VCaP (cell line): ENCODE results near the gene ARID3C.

ENCODE experiments used
- H3K27ac ChIP-seq: fragments of 450-650 bp; 2 replicates; pipeline ENCODE4 v1.5.1; 2017
- CTCF ChIP-seq: fragments of 450-650 bp; conservative IDR thresholded peaks from 2 replicates; pipeline ENCODE4 v1.5.1; 2017; ENCODE audit warnings: mild to moderate bottlenecking, moderate library complexity

ARID3C gene

GRCh38 chr9:34590381-34591247 lies 38.3 kb downstream of the ARID3C start:
- peak overlapping the region; percentile 79; the same call in 1 of the 2 replicates for H3K27ac ChIP-seq
- no peak for TF ChIP-seq CTCF

GRCh38 chr9:34589636-34590380 lies 39.1 kb downstream of the ARID3C start, which contains the start of gene CNTFR:
Gene CNTFR (minus strand): TSS chr9:34589724. CDS start chr9:34568981, 20,743 bp downstream.
- no peak for TF ChIP-seq CTCF
- peak within 1 kb of the TSS; percentile 79; the same call in 1 of the 2 replicates for H3K27ac ChIP-seq

- TF ChIP-seq CTCF = no peak
- H3K27ac ChIP-seq = peak overlapping the region; percentile 79; the same call in 1 of the 2 replicates
These were observed 39.9 kb downstream of the ARID3C start for GRCh38 chr9:34588671-34589635.

GRCh38 chr9:34587271-34587670 lies 41.6 kb downstream of the ARID3C start:
- no peak overlapping the region for H3K27ac ChIP-seq
- TF ChIP-seq CTCF = no peak

GRCh38 chr9:34585946-34586669 lies 42.8 kb downstream of the ARID3C start:
- no peak overlapping the region for H3K27ac ChIP-seq
- TF ChIP-seq CTCF = no peak

GRCh38 chr9:34584970-34585369 lies 43.9 kb downstream of the ARID3C start:
- H3K27ac ChIP-seq = no peak overlapping the region
- TF ChIP-seq CTCF = no peak
